Peyer's patch (tissue), 4 donors: ENCODE results near the gene NUDT13. TPM values are rescaled to one million over a fixed set of nuclear protein-coding genes. Genes with fewer than 3 reads are reported as not detected.

Experiments
- DNase-seq, 3 donors: peaks; one replicate each; pipeline ENCODE4 v3.0.0-alpha.2; 2017 to 2019
- H3K27ac ChIP-seq, 4 donors: fragments of 200-600 bp; sonication (generic); one replicate each; pipeline ENCODE4 v1.5.1; 2016 to 2019
- H3K27me3 ChIP-seq, 2 donors: fragments of 200-600 bp; sonication (generic); one replicate each; pipeline ENCODE4 v1.5.1; 2019
- H3K36me3 ChIP-seq, 3 donors: fragments of 200-600 bp; sonication (generic); one replicate each; pipeline ENCODE4 v1.5.1; 2016 to 2019
- H3K4me1 ChIP-seq, 4 donors: fragments of 200-600 bp; sonication (generic); one replicate each; pipeline ENCODE4 v1.5.1; 2016 to 2019
- H3K4me3 ChIP-seq, 4 donors: fragments of 200-600 bp; sonication (generic); 1 replicate in 3 of 4; 2 replicates in 1 of 4; pipeline ENCODE4 v1.5.1; 2016 to 2019; ENCODE audit warnings: mild to moderate bottlenecking in 1 of 4
- H3K9me3 ChIP-seq, 4 donors: fragments of 200-600 bp; sonication (generic); one replicate each; pipeline ENCODE4 v1.5.1; 2016 to 2019; ENCODE audit warnings: mild to moderate bottlenecking in 1 of 4
- POLR2A ChIP-seq, 2 donors: fragments of 450-650 bp; IDR thresholded peaks; one replicate each; pipeline ENCODE4 v1.5.1; 2017; ENCODE audit warnings: antibody characterized with exemption in 2 of 2, mild to moderate bottlenecking in 2 of 2, moderate library complexity in 2 of 2
- total RNA-seq, 4 donors: library from RNA; depleted of rRNA; stranded (reverse); fragments of >200 nt; gene quantifications; one replicate each; pipeline ENCODE4 v1.1.0, GENCODE V29; 2016
- TF ChIP-seq, protein P1 (sequence below), 6 experiments: fragments of 450-650 bp in 4 of 6; fragments of 200-600 bp in 2 of 6; sonication (generic) in 1 of 6; IDR thresholded peaks; one replicate each; pipeline ENCODE4 v1.5.1; 2017 to 2019; ENCODE audit warnings: antibody characterized with exemption in 6 of 6, mild to moderate bottlenecking in 3 of 6, moderate library complexity in 1 of 6

Gene NUDT13
- total RNA-seq, 4 donors from 2014 or later: 1.9 to 4.0 (median 2.6) TPM

DNA sequence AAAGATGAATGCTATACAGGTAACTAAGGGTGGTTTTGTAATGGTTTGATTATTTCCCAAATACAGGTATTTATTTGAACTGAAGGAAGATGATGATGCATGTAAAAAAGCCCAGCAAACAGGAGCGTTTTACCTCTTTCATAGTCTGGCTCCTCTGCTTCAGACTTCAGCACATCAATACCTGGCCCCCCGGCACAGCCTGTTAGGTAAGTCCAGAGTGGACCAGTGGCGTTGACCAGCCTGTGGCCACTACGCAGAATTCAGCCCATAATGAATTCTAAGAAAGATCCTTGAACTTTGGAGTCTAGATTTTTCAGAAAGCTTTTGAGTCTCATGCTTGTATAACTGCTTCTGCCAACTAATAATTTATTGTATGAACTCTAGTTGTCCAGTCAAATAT lies 9.7 kb downstream of the NUDT13 start:
- Histone ChIP-seq H3K36me3 (peaks cover 0 to 21% (median 5%) of the 10 kb centered on the region in 3 donors), H3K9me3 (no peaks in the 10 kb centered on the region), H3K4me3 (no peak overlapping the region), H3K4me1 (no peaks in the 10 kb centered on the region), H3K27ac (no peak overlapping the region), H3K27me3 (no peaks in the 10 kb centered on the region)
- no peak for DNase-seq
- no peak for TF ChIP-seq POLR2A (IDR thresholded peaks at IDR 0.05)
- TF ChIP-seq, protein P1, sequence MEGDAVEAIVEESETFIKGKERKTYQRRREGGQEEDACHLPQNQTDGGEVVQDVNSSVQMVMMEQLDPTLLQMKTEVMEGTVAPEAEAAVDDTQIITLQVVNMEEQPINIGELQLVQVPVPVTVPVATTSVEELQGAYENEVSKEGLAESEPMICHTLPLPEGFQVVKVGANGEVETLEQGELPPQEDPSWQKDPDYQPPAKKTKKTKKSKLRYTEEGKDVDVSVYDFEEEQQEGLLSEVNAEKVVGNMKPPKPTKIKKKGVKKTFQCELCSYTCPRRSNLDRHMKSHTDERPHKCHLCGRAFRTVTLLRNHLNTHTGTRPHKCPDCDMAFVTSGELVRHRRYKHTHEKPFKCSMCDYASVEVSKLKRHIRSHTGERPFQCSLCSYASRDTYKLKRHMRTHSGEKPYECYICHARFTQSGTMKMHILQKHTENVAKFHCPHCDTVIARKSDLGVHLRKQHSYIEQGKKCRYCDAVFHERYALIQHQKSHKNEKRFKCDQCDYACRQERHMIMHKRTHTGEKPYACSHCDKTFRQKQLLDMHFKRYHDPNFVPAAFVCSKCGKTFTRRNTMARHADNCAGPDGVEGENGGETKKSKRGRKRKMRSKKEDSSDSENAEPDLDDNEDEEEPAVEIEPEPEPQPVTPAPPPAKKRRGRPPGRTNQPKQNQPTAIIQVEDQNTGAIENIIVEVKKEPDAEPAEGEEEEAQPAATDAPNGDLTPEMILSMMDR (IDR thresholded peaks at IDR 0.05): no peak

- Histone ChIP-seq H3K9me3 (no peaks in the 10 kb centered on the region), H3K27me3 (no peaks in the 10 kb centered on the region), H3K4me3 (no peak overlapping the region), H3K36me3 (peaks cover 0 to 61% (median 0%) of the 10 kb centered on the region in 3 donors), H3K27ac (no peak overlapping the region), H3K4me1 (no peaks in the 10 kb centered on the region)
- TF ChIP-seq, protein P1 (IDR thresholded peaks at IDR 0.05): no peak
- TF ChIP-seq POLR2A (IDR thresholded peaks at IDR 0.05): no peak
- DNase-seq: no peak
Observed at GRCh38 chr10:73126343-73126742, 16.1 kb downstream of the NUDT13 start.

DNA sequence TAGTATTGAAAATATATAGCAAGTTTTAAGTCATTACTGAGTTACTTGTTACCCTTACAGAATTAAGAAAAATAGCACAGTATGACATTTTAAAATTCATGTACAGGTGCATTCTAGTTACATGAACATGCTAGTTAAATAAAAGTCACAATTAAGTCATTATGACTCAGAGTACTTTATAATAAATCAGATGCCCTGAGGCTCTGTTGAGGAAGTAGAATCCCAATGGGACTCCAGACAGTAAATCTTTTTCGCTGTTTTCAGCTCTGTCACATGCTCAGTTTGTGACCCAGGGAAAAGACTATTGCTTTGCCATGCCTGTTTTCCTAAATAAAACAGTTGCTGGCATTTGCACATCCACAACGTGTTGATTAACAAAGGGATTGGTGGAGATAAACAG lies 21.0 kb downstream of the NUDT13 start:
- no peaks in the 10 kb centered on the region for H3K4me1 ChIP-seq
- DNase-seq: no peak
- H3K4me3 ChIP-seq: no peak overlapping the region
- no peak overlapping the region for H3K27ac ChIP-seq
- H3K27me3 ChIP-seq: no peaks in the 10 kb centered on the region
- H3K9me3 ChIP-seq: no peaks in the 10 kb centered on the region
- TF ChIP-seq, protein P1 (IDR thresholded peaks at IDR 0.05): no peak
- TF ChIP-seq POLR2A (IDR thresholded peaks at IDR 0.05): no peak
- peaks cover 0 to 84% (median 0%) of the 10 kb centered on the region in 3 donors for H3K36me3 ChIP-seq

DNA sequence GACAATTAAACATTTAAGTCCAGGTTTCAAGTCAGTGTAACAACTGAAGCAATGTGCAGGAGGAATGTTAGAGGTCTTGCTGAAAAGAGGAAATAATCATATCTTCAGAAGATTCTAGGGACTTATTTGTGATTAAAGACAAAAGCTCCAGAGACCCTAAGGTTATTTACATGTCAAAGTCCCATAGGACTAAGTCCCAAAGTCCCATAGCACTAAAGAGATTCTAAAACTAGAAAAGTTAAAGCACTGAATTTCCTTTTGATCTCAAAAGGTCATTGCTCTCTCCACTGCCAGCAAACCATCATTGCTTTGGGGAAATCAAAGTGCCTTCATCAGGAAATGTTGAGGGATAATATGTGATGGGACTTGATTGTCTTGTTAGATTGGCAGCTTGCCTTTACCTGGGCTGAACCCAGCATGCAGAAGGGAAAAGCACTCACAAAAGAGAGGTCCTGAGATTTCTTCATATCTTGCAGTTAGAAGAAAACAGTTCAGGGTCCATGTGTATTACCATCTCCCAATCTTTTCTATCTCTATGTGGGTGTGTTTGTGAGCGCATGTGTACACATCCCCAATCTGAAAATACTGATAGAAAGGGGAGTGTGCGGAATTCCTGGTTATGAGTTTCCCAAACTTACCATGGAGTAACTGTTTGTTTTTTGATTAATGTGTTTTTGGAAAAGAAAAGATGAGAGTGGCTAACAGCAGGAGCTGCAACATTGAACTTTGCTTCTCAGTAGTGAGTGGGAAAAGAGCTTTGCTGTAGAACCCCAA lies 21.8 kb downstream of the NUDT13 start:
- TF ChIP-seq POLR2A (IDR thresholded peaks at IDR 0.05): no peak
- TF ChIP-seq, protein P1 (IDR thresholded peaks at IDR 0.05): no peak
- Histone ChIP-seq H3K36me3 (peaks cover 0 to 82% (median 0%) of the 10 kb centered on the region in 3 donors), H3K4me3 (no peak overlapping the region), H3K27me3 (no peaks in the 10 kb centered on the region), H3K27ac (peak overlapping the region in 1 of 4 donors; percentile 11), H3K4me1 (no peaks in the 10 kb centered on the region), H3K9me3 (no peaks in the 10 kb centered on the region)
- DNase-seq: no peak

DNA sequence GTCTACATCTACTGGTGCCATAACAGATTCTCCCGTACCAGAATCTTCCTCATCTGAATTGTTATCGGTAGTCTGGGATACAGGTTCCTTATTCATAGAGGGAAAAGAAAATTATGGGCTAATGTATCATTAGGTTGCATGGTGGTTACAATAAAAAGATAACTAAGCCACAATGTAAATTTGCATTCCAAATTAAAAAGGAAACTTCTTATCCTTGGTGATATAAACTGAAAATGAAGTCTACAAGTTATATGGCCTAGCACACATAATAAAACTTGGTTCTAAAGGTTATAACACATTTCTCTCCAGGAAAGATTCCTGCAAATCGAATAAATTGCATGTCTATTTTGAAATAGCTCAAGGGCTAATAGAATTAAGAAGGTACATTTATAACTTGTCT lies 24.5 kb downstream of the NUDT13 start:
- TF ChIP-seq, protein P1 (IDR thresholded peaks at IDR 0.05): no peak
- TF ChIP-seq POLR2A (IDR thresholded peaks at IDR 0.05): no peak
- Histone ChIP-seq H3K36me3 (peaks cover 0 to 91% (median 0%) of the 10 kb centered on the region in 3 donors), H3K27ac (no peak overlapping the region), H3K4me1 (no peaks in the 10 kb centered on the region), H3K4me3 (no peak overlapping the region), H3K9me3 (no peaks in the 10 kb centered on the region), H3K27me3 (no peaks in the 10 kb centered on the region)
- no peak for DNase-seq
